ENCODE results near the gene PLXNA2. TPM values are rescaled to one million over a fixed set of nuclear protein-coding genes. Genes with fewer than 3 reads are reported as not detected.

The PLXNA2 gene
- polyA plus RNA-seq, 1 of the 3 experiments (the other 2 are of a cell fraction), result 8.5 TPM

DNA sequence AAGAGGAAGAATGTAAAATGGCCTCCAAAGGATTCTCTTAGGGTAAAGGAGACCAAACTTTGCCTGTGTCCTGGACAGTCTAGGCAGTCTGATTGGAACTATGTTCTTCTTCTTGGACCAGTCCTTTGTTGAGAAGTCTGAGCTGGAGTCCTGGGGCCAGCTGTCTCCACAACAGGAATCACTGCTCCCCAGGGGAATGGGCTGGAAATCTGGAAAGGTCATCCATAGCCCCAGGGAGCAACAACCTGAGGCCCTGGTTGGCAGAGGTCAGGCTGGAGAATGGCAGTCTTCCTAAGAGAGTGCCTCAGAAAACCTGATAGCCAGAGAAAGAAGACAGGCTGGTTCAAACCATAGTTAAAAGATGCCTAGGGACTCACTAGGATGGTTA is 68.7 kb downstream of the PLXNA2 start (continued):
- TF ChIP-seq, protein P1, sequence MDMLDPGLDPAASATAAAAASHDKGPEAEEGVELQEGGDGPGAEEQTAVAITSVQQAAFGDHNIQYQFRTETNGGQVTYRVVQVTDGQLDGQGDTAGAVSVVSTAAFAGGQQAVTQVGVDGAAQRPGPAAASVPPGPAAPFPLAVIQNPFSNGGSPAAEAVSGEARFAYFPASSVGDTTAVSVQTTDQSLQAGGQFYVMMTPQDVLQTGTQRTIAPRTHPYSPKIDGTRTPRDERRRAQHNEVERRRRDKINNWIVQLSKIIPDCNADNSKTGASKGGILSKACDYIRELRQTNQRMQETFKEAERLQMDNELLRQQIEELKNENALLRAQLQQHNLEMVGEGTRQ (IDR thresholded peaks at IDR 0.05; ENCODE audit: borderline replicate concordance, low read depth, low read length), result no peak
- TF ChIP-seq NFIC (IDR thresholded peaks at IDR 0.05; ENCODE audit: borderline replicate concordance), result no peak

- Histone ChIP-seq H3K36me3 (replicated peaks in 1 of 2; ENCODE audit: control insufficient read depth in 1 of 2, insufficient read depth in 2 of 2, low read length in 1 of 2) (peaks cover 4 to 8% of the 10 kb centered on the region in 2 experiments), H4K20me1 (ENCODE audit: insufficient read depth) (no peaks in the 10 kb centered on the region), H3K4me3 (ENCODE audit: low read depth in 2 of 2, low read length in 1 of 2) (no peak overlapping the region), H3F3A (replicated peaks; ENCODE audit: insufficient read depth) (peaks cover 10% of the 10 kb centered on the region), H3K27me3 (ENCODE audit: insufficient read depth) (no peaks in the 10 kb centered on the region), H3K9me2 (no peaks in the 10 kb centered on the region), H3K4me1 (ENCODE audit: control insufficient read depth in 1 of 2, insufficient read depth in 2 of 2, low read depth in 1 of 2, low read length in 1 of 2) (peaks cover 40 to 48% of the 10 kb centered on the region in 2 experiments), H3K79me2 (ENCODE audit: insufficient read depth) (peaks cover 68% of the 10 kb centered on the region), H3K27ac (ENCODE audit: low read depth in 2 of 2, low read length in 1 of 2) (peak overlapping the region in 1 of 2 experiments; percentile 31; a peak in 1 of 4 replicates), H3K4me2 (peak overlapping the region; percentile 52), H3K9ac (no peak overlapping the region), H3K9me3 (no peaks in the 10 kb centered on the region), H2AFZ (ENCODE audit: low read depth) (no peak overlapping the region)
- ChIA-PET CTCF (interaction anchor here (0.7 to 1.5 kb wide), 4 partner anchors 44 to 151 kb away, joined by 3 to 4 read pairs (median 3); partner anchors contain the start of gene PLXNA2), POLR2A (no interaction called here)
- WGBS (ENCODE audit: low lambda C conversion rate), result 48% methylated on average over 6 of the region's 6 CpGs
- TF ChIP-seq CHD2 (IDR thresholded peaks at IDR 0.05; ENCODE audit: low read length, partially characterized antibody) (peak; percentile 28), RAD21 (IDR thresholded peaks at IDR 0.05; ENCODE audit: low read length) (no peak), JUND (IDR thresholded peaks at IDR 0.05) (peak; percentile 44; the same call in 1 of the 2 replicates), EP300 (IDR thresholded peaks at IDR 0.05; ENCODE audit: borderline replicate concordance in 1 of 2, low read depth in 1 of 2, low read length in 1 of 2) (no peak), PBX3 (IDR thresholded peaks at IDR 0.05) (peak; percentile 35; the same call in 1 of the 2 replicates), RCOR1 (IDR thresholded peaks at IDR 0.05; ENCODE audit: low read length) (peak; percentile 70; the same call in 1 of the 2 replicates), FOSL2 (IDR thresholded peaks at IDR 0.05; ENCODE audit: borderline replicate concordance, low read depth) (peak; percentile 48; the same call in 1 of the 2 replicates), TCF12 (IDR thresholded peaks at IDR 0.05) (peak; percentile 34; the same call in 1 of the 2 replicates), NFIC (IDR thresholded peaks at IDR 0.05; ENCODE audit: borderline replicate concordance) (no peak; the same call in 1 of the 2 replicates)
- no peak for DNase-seq
Measured at GRCh38 chr1:208174731-208175507, 69.3 kb downstream of the PLXNA2 start.

- Histone ChIP-seq H3K9ac (no peak overlapping the region), H3K4me3 (ENCODE audit: low read depth in 2 of 2, low read length in 1 of 2) (no peak overlapping the region), H3K27me3 (ENCODE audit: insufficient read depth) (no peaks in the 10 kb centered on the region), H3K36me3 (replicated peaks in 1 of 2; ENCODE audit: control insufficient read depth in 1 of 2, insufficient read depth in 2 of 2, low read length in 1 of 2) (peaks cover 4 to 8% of the 10 kb centered on the region in 2 experiments), H3K79me2 (ENCODE audit: insufficient read depth) (peaks cover 65% of the 10 kb centered on the region), H3K4me2 (peak overlapping the region; percentile 52), H3F3A (replicated peaks; ENCODE audit: insufficient read depth) (peaks cover 10% of the 10 kb centered on the region), H3K27ac (ENCODE audit: low read depth in 2 of 2, low read length in 1 of 2) (peak overlapping the region in 1 of 2 experiments; percentile 6; a peak in 1 of 4 replicates), H4K20me1 (ENCODE audit: insufficient read depth) (no peaks in the 10 kb centered on the region), H3K9me3 (no peaks in the 10 kb centered on the region), H2AFZ (ENCODE audit: low read depth) (no peak overlapping the region), H3K9me2 (no peaks in the 10 kb centered on the region), H3K4me1 (ENCODE audit: control insufficient read depth in 1 of 2, insufficient read depth in 2 of 2, low read depth in 1 of 2, low read length in 1 of 2) (peaks cover 40 to 48% of the 10 kb centered on the region in 2 experiments)
- DNase-seq, result no peak
- ChIA-PET CTCF (interaction anchor here (0.9 to 1.5 kb wide), 4 partner anchors 43 to 150 kb away, joined by 3 to 4 read pairs (median 4); partner anchors contain the start of gene PLXNA2), POLR2A (no interaction called here)
- TF ChIP-seq CTCF (IDR thresholded peaks at IDR 0.05), result no peak
- TF ChIP-seq NFIC (IDR thresholded peaks at IDR 0.05; ENCODE audit: borderline replicate concordance), result no peak
- no peak for TF ChIP-seq IRF3 (IDR thresholded peaks at IDR 0.05; ENCODE audit: low read depth, low read length)
- WGBS (ENCODE audit: low lambda C conversion rate), result 88% methylated on average over 5 of the region's 5 CpGs
Measured at GRCh38 chr1:208174200-208174599, 70.0 kb downstream of the PLXNA2 start.

All from SK-N-SH (cell line).